ENCODE data around the gene IFNL1. TPM values are rescaled to one million over a fixed set of nuclear protein-coding genes. Genes with fewer than 3 reads are reported as not detected.
A peak's percentile ranks its signal among the peaks of the same experiment; 100 is the strongest.

Gene IFNL1
- not detected for total RNA-seq
- long read RNA-seq, result 0 reads

DNA sequence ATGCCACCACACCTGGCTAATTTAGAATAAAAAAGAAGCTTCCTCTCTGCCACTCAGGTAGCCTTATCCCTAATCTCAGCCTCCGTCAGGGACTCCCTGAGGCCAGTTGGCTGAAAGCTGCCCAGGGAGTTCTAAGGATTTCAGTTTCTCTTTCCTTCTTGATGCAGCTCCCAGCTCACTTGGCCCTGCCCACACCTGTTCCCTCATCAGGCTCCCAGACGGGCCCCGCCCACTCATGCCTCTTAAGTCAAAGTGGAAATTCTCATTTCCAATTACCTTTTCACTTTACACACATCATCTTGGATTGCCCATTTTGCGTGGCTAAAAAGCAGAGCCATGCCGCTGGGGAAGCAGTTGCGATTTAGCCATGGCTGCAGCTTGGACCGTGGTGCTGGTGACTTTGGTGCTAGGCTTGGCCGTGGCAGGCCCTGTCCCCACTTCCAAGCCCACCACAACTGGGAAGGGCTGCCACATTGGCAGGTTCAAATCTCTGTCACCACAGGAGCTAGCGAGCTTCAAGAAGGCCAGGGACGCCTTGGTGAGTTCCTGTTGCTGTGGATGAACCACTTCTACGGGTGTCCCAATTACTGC lies at the start of gene IFNL1:
IFNL1 (plus strand) TSS at position 353 of the 591 bp plus-strand sequence; CDS start at position 368, 15 bp downstream.
- peaks cover 97% of the 10 kb centered on the region for H3K27me3 ChIP-seq (ENCODE audit: low read depth)
- H3K9me3 ChIP-seq (replicated peaks), result no peaks in the 10 kb centered on the region
- no peak within 1 kb of the TSS for H3K27ac ChIP-seq (replicated peaks)
- TF ChIP-seq, protein P1, sequence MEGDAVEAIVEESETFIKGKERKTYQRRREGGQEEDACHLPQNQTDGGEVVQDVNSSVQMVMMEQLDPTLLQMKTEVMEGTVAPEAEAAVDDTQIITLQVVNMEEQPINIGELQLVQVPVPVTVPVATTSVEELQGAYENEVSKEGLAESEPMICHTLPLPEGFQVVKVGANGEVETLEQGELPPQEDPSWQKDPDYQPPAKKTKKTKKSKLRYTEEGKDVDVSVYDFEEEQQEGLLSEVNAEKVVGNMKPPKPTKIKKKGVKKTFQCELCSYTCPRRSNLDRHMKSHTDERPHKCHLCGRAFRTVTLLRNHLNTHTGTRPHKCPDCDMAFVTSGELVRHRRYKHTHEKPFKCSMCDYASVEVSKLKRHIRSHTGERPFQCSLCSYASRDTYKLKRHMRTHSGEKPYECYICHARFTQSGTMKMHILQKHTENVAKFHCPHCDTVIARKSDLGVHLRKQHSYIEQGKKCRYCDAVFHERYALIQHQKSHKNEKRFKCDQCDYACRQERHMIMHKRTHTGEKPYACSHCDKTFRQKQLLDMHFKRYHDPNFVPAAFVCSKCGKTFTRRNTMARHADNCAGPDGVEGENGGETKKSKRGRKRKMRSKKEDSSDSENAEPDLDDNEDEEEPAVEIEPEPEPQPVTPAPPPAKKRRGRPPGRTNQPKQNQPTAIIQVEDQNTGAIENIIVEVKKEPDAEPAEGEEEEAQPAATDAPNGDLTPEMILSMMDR (IDR thresholded peaks at IDR 0.05; ENCODE audit: borderline replicate concordance), result no peak
- H3K4me3 ChIP-seq, result no peak within 1 kb of the TSS
- no peaks in the 10 kb centered on the region for H3K36me3 ChIP-seq
- no peaks in the 10 kb centered on the region for H3K4me1 ChIP-seq
- intact Hi-C loops (cut with micrococcal nuclease), result no loop called here
- no peak for DNase-seq

DNA sequence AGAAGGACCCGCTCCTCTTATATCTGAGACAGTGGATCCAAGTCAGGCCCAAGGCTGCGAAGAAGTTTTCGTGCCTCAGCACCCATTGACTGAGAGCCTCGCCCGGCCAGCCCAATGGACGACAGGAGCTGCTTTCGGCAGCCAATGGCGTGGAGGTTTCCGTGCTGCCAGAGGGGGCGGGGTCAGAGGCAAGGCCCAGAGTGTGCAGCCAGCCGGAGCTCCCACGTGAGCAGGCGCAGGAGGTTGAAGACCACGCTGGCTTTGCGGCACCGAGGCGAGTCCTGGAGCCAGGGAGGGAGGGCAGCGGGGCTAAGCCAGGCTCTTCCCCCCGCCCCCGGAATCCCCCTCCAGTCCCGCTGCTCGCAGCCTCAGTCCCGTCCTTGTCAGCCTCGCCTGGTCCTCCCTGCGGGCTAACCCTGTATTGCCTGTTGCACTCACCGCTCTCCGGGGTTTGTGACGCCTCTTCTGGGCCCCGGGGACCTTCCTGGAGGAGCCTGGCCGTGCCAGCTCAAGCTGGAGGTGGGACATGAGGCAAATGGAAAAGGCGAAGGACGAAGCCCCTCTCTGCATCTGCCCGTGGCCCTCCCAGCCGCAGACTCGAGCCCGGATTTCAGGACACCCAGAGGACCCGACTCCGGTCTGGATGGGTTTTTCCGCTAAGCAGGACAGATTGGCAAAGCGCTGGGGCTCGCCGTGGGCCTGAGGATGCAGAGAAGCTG lies 49.1 kb upstream of the IFNL1 start:
- TF ChIP-seq, protein P1 (IDR thresholded peaks at IDR 0.05; ENCODE audit: borderline replicate concordance), result no peak
- peak; percentile 29 for DNase-seq
- Histone ChIP-seq H3K36me3 (no peaks in the 10 kb centered on the region), H3K9me3 (replicated peaks) (no peaks in the 10 kb centered on the region), H3K4me3 (peak overlapping the region; percentile 21), H3K27me3 (ENCODE audit: low read depth) (peaks cover 83% of the 10 kb centered on the region), H3K27ac (replicated peaks) (no peak overlapping the region), H3K4me1 (peaks cover 14% of the 10 kb centered on the region)
- intact Hi-C loops (cut with micrococcal nuclease), result no loop called here

DNA sequence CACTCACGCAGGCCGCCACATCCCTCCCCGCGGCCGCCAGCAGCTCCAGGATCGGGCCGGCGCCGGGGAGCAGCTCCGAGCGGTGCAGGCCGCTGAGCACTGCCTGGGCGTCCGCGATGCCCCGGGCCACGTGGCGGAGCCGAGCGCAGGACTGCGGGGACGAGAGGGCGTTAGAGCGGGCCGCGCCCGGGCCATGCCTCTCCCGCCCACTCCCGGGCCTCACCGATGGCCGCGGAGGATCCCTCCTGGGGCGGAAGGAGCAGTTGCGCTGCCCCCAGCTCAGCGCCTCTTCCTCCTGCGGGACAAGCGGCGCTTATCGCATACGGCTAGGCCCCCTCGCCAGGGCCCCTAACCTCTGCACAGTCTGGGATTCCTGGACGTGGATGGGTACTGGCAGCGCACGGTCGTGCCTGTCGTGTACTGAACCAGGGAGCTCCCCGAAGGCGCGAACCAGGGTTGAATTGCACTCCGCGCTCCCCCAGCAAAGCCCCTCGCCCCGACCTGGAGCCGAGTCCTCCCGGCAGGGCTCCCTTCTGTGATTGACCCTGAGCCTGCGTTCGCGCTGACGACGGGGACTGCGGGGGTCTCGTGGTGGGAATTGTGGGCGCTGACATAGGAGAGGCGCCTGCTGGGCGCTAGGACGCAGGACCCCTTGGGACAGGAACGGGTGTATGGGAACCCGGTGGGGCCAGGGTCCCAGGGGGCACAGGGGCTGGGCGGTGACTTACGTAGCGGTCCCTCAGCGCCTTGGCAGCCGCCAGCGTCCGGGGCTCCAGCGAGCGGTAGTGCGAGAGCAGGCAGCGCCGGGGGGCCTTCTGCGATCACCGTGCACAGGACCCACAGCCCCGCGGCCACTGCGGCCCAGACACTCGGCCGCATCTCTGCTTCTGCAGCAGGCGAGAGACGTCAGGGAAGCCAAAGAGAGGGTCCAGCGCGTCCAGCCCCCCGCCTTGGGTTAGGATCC lies 48.2 kb upstream of the IFNL1 start:
- Histone ChIP-seq H3K36me3 (no peaks in the 10 kb centered on the region), H3K9me3 (replicated peaks) (no peaks in the 10 kb centered on the region), H3K27ac (replicated peaks) (no peak overlapping the region), H3K4me3 (peak overlapping the region; percentile 21), H3K4me1 (peaks cover 14% of the 10 kb centered on the region), H3K27me3 (ENCODE audit: low read depth) (peaks cover 89% of the 10 kb centered on the region)
- TF ChIP-seq, protein P1 (IDR thresholded peaks at IDR 0.05; ENCODE audit: borderline replicate concordance), result no peak
- intact Hi-C loops (cut with micrococcal nuclease), result no loop called here
- no peak for DNase-seq

DNA sequence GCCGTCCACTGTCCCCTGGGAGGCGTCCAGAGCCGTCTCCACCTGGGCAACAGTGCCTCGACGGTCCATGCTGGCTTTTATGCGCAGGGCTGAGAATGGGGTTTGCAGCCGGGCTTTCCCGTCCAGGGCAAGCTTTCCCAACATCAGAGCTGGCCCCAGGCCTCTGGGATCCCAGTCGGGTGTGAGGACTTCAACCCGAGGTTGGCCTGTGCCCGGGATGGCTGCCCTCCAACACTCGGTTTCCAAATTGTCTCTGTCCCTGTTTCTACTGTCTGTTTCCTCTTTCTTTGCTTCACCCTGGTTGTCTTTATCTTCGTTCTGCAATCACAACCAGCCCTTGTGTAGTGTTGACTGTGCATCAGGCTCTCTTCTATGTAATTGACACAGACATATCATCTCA lies 47.4 kb upstream of the IFNL1 start, which contains the start of gene IFNL4:
IFNL4 (minus strand) TSS at position 51 of the 400 bp plus-strand sequence.
- H3K36me3 ChIP-seq, result no peaks in the 10 kb centered on the region
- DNase-seq, result no peak
- peaks cover 86% of the 10 kb centered on the region for H3K27me3 ChIP-seq (ENCODE audit: low read depth)
- H3K9me3 ChIP-seq (replicated peaks), result no peaks in the 10 kb centered on the region
- no peak within 1 kb of the TSS for H3K27ac ChIP-seq (replicated peaks)
- intact Hi-C loops (cut with micrococcal nuclease), result no loop called here
- TF ChIP-seq, protein P1 (IDR thresholded peaks at IDR 0.05; ENCODE audit: borderline replicate concordance), result no peak
- H3K4me3 ChIP-seq, result peak within 1 kb of the TSS; percentile 21
- peaks cover 14% of the 10 kb centered on the region for H3K4me1 ChIP-seq

DNA sequence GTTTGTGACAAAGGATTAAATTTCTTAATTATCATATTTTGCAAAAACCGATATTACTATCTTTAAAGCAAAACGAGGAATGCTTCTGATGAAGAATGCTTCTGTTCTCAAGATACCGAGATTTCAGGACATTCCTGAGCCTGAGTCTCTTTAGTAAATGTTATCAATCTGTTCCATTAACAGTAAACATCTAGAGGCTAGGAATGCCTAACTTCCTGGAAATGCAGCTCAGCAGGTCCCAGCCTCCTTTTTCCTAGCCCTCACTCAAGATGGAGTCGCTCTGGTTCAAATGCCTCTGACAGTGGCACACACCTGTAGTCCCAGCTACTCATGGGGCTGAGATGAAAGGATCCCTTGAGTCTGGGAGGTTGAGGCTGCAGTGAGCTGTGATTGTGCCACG lies 45.1 kb upstream of the IFNL1 start:
- H3K27me3 ChIP-seq (ENCODE audit: low read depth), result peaks cover 92% of the 10 kb centered on the region
- H3K27ac ChIP-seq (replicated peaks), result no peak overlapping the region
- intact Hi-C loops (cut with micrococcal nuclease), result no loop called here
- peaks cover 14% of the 10 kb centered on the region for H3K4me1 ChIP-seq
- H3K4me3 ChIP-seq, result no peak overlapping the region
- TF ChIP-seq, protein P1 (IDR thresholded peaks at IDR 0.05; ENCODE audit: borderline replicate concordance), result no peak
- no peaks in the 10 kb centered on the region for H3K36me3 ChIP-seq
- H3K9me3 ChIP-seq (replicated peaks), result no peaks in the 10 kb centered on the region
- no peak for DNase-seq
